ENCODE measurements around the gene KCNA10. TPM values are rescaled to one million over a fixed set of nuclear protein-coding genes. Genes with fewer than 3 reads are reported as not detected.

Gene KCNA10
- total RNA-seq, 1 donor from 2014 or later: not detected

DNA sequence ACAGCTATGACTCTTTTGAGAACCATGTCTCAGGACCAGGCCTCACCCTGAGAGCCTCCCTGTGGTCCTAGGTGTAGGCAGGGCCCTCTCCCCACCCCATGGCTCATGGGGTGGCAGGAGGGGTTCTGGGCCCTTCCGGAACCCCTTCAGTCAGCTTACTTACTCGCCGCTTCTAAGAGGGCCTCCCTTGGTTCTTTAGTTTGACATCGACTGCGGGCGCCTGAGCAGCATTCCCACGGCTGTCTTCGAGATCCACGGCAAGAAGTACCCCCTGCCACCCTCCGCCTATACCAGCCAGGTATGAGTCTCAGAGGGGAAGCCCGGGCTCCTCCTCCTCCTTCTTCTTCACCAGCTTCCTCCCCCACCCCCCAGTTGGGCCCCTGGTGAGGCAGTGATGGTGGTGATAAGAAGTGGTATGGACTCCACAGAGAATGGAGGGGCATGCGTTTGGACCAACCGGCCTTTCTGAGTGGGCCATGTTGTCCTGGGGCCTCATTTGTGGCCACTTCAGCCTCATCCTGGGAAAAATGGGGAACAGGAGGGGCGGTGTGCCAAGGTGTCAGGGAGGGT, 28.9 kb downstream of the KCNA10 start:
- H3K4me3 Mint-ChIP-seq (ENCODE audit: unreplicated experiment): no peak overlapping the region
- H3K4me1 Mint-ChIP-seq (ENCODE audit: low read depth): no peaks in the 10 kb centered on the region
- no peak for DNase-seq (ENCODE audit: low spot score)
- H3K36me3 Mint-ChIP-seq (ENCODE audit: low read depth): no peaks in the 10 kb centered on the region
- no peaks in the 10 kb centered on the region for H3K9me3 Mint-ChIP-seq (ENCODE audit: low read depth)
- H3K27ac Mint-ChIP-seq (ENCODE audit: unreplicated experiment): no peak overlapping the region
- H3K27me3 Mint-ChIP-seq (ENCODE audit: low read depth): peaks cover 2% of the 10 kb centered on the region
- TF ChIP-seq, protein P1, sequence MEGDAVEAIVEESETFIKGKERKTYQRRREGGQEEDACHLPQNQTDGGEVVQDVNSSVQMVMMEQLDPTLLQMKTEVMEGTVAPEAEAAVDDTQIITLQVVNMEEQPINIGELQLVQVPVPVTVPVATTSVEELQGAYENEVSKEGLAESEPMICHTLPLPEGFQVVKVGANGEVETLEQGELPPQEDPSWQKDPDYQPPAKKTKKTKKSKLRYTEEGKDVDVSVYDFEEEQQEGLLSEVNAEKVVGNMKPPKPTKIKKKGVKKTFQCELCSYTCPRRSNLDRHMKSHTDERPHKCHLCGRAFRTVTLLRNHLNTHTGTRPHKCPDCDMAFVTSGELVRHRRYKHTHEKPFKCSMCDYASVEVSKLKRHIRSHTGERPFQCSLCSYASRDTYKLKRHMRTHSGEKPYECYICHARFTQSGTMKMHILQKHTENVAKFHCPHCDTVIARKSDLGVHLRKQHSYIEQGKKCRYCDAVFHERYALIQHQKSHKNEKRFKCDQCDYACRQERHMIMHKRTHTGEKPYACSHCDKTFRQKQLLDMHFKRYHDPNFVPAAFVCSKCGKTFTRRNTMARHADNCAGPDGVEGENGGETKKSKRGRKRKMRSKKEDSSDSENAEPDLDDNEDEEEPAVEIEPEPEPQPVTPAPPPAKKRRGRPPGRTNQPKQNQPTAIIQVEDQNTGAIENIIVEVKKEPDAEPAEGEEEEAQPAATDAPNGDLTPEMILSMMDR (IDR thresholded peaks at IDR 0.05): no peak

DNA sequence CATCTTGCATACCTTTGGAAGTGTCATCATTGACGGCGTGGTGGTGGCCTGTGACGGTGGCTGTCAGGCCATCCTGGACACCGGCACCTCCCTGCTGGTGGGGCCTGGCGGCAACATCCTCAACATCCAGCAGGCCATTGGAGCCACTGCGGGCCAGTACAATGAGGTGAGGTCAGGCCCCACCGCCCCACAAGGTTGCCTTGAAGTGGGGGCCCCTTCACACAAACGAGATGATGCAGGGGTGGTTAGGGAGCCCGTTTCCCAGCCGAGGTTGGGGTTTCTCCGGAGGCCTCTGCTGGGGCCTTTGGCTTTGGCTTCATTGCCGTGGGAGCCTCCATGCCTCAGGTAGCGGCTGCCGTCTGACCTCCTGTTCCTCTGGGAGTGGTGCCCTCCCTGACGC, 29.6 kb downstream of the KCNA10 start:
- Mint-ChIP-seq H3K4me3 (ENCODE audit: unreplicated experiment) (no peak overlapping the region), H3K27ac (ENCODE audit: unreplicated experiment) (no peak overlapping the region), H3K27me3 (ENCODE audit: low read depth) (peaks cover 3% of the 10 kb centered on the region)

DNA sequence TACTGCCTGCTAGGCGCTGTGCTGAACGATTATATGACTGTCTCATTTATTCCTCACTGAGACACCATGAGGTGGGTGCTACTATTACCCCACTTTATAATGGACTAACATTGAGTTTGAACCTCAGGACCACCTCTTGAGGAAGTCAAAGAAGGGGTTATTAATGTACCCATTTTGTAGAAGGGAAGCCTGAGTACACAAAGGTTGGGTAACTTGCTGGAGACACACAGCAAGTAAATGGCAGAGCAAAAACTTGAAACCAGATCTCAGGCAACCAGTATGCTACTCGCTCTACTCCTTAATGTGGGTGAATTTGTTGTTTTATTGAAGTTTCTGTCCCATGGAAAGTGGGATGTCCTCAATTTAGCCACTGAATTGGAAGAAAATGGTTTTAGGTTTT, 30.1 kb downstream of the KCNA10 start:
- Mint-ChIP-seq H3K9me3 (ENCODE audit: low read depth) (no peaks in the 10 kb centered on the region), H3K4me1 (ENCODE audit: low read depth) (no peaks in the 10 kb centered on the region), H3K27ac (ENCODE audit: unreplicated experiment) (no peak overlapping the region), H3K27me3 (ENCODE audit: low read depth) (peaks cover 7% of the 10 kb centered on the region), H3K4me3 (ENCODE audit: unreplicated experiment) (no peak overlapping the region), H3K36me3 (ENCODE audit: low read depth) (no peaks in the 10 kb centered on the region)
- no peak for DNase-seq (ENCODE audit: low spot score)
- TF ChIP-seq, protein P1 (IDR thresholded peaks at IDR 0.05): no peak

More for the DNA sequence above, 29.6 kb downstream of the KCNA10 start:
- H3K4me1 Mint-ChIP-seq (ENCODE audit: low read depth): no peaks in the 10 kb centered on the region
- no peak for DNase-seq (ENCODE audit: low spot score)
- H3K9me3 Mint-ChIP-seq (ENCODE audit: low read depth): no peaks in the 10 kb centered on the region
- TF ChIP-seq, protein P1 (IDR thresholded peaks at IDR 0.05): no peak
- H3K36me3 Mint-ChIP-seq (ENCODE audit: low read depth): no peaks in the 10 kb centered on the region

DNA sequence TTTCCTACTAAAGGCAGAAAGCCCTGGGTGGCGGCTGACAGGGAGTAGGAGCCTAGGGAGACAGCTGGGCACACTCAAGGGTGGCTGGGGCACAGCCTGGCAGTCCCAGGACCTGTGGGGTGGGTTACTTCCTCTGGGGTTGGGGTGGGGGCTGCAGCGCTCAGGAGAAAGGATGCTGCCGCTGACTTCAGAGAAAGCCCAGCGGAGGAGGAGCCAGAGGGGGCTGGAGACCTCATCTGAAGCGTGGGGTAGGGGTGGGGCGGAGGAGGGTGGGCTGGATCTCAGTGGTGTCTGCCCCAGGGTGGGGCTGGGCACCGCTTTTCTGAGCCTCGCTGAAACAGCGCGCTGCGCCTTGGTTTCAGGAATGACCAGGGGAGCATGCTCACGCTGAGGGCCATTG, 30.8 kb downstream of the KCNA10 start:
- Mint-ChIP-seq H3K4me3 (ENCODE audit: unreplicated experiment) (no peak overlapping the region), H3K27ac (ENCODE audit: unreplicated experiment) (no peak overlapping the region), H3K9me3 (ENCODE audit: low read depth) (no peaks in the 10 kb centered on the region), H3K4me1 (ENCODE audit: low read depth) (no peaks in the 10 kb centered on the region), H3K36me3 (ENCODE audit: low read depth) (no peaks in the 10 kb centered on the region), H3K27me3 (ENCODE audit: low read depth) (peaks cover 14% of the 10 kb centered on the region)
- no peak for DNase-seq (ENCODE audit: low spot score)
- TF ChIP-seq, protein P1 (IDR thresholded peaks at IDR 0.05): no peak

DNA sequence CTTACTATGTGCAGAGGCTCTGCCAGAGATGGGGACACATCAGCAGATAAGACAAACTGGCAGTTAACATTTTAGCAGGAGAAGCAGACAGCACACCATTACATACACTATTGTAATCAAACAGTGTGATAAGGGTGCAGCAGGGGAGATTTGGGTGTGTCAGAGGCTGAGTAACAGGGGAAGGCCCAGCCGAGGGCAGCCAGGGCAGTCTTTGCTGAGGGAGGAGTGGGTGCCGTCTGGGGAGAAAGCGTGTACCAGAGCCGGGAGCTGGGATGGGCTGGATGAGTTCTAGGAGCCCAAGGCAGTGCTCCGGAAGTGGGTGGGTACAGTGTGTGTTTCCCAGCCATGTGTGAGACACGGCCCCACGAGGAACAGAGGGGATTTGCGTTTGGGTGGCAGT, 31.2 kb downstream of the KCNA10 start:
- Mint-ChIP-seq H3K4me3 (ENCODE audit: unreplicated experiment) (no peak overlapping the region), H3K27me3 (ENCODE audit: low read depth) (peaks cover 17% of the 10 kb centered on the region), H3K36me3 (ENCODE audit: low read depth) (no peaks in the 10 kb centered on the region), H3K27ac (ENCODE audit: unreplicated experiment) (no peak overlapping the region), H3K9me3 (ENCODE audit: low read depth) (no peaks in the 10 kb centered on the region), H3K4me1 (ENCODE audit: low read depth) (no peaks in the 10 kb centered on the region)
- no peak for DNase-seq (ENCODE audit: low spot score)
- TF ChIP-seq, protein P1 (IDR thresholded peaks at IDR 0.05): no peak

All from chondrocyte (in vitro differentiated cells).